Mucosa of descending colon (tissue), 3 donors: ENCODE data around the gene ZSWIM4. TPM values are rescaled to one million over a fixed set of nuclear protein-coding genes. Genes with fewer than 3 reads are reported as not detected.

Source experiments
- ATAC-seq: fragments of 200-7000 bp; cut with Tn5 transposase; one replicate; pipeline ENCODE4 v1.9.1; 2020; ENCODE audit warnings: mild to moderate bottlenecking, moderate library complexity
- DNase-seq, 3 donors: peaks; one replicate each; pipeline ENCODE4 v3.0.0-alpha.2; 2020
- H3K36me3 ChIP-seq: fragments of 200-600 bp; one replicate; pipeline ENCODE4 v1.8.0; 2021; ENCODE audit warnings: low read depth, mild to moderate bottlenecking
- H3K4me1 ChIP-seq: fragments of 200-600 bp; one replicate; pipeline ENCODE4 v1.8.0; 2021; ENCODE audit warnings: low read depth, mild to moderate bottlenecking
- H3K4me3 ChIP-seq: fragments of 200-600 bp; one replicate; pipeline ENCODE4 v1.8.0; 2021; ENCODE audit warnings: mild to moderate bottlenecking
- H3K9me3 ChIP-seq: fragments of 200-600 bp; one replicate; pipeline ENCODE4 v1.8.0; 2021; ENCODE audit warnings: mild to moderate bottlenecking
- CTCF ChIP-seq: fragments of 200-600 bp; IDR thresholded peaks from one replicate; pipeline ENCODE4 v1.8.0; 2022; ENCODE audit warnings: antibody characterized with exemption, mild to moderate bottlenecking
- intact Hi-C, 2 donors: fragments of 100-400 bp; cut with DNase I in 1 of 2; cut with micrococcal nuclease in 1 of 2; formaldehyde crosslinking; loops; one replicate each; pipeline versions ENCODE4 v1.11.0 to v1.11.1; 2022; cut with DNase I, micrococcal nuclease
- total RNA-seq, 3 donors: library from RNA; stranded (reverse); fragmentation: NEBNext Ultra II Directional in 2 of 3; extraction: Animal tissue kit (Norgen Biotek cat#: 25700) in 2 of 3; gene quantifications; one replicate each; pipeline versions ENCODE4 v1.2.1 to v1.2.4, GENCODE V29; 2021 to 2023
- donor health status: DM: no; HTN: no; CAD: no; lungs with moderate emphysema.
- donor health status: DM: no; HTN: no; CAD: no.
- donor health status: DM: no; HTN: yes; CAD: no.

The ZSWIM4 gene
- total RNA-seq, 3 donors from 2014 or later: 4.1 to 4.6 (median 4.1) TPM

DNA sequence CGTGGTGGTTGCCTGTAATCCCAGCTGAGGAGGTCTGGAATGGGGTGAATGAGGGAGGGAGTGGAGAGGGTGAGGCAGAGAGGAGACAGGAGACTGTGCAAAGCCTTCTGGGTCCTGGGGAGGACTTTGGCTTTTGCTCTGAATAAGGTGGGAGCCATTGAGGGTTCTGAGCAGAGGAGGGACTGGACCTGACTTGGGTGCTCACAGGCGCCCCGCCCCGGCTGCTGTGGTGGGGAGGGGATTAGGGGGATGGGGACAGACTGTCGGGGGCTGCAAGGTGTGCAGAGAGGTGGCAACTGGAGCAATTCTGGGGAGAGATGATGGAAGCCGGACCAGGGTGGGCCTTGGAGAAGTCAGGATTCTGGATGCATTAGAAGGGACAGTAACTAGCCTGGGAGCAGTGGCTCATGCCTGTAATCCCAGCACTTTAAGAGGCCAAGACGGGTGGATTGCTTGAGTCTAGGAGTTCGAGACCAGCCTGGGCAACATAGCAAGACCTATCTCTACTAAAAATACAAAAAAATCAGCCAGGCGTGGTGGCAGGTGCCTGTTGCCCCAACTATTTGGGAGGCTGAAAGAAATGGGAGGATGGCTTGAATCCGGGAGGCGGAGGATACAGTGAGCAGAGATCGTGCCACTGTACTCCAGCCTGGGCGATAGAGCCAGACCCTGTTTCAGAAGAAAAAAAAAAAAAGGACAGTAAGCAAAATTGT, 65.6 kb downstream of the ZSWIM4 start:
- DNase-seq (no peak), ATAC-seq (no peak)
- no peak overlapping the region for H3K4me3 ChIP-seq
- H3K4me1 ChIP-seq: peaks cover 7% of the 10 kb centered on the region
- no peak for TF ChIP-seq CTCF
- no peaks in the 10 kb centered on the region for H3K9me3 ChIP-seq
- no peaks in the 10 kb centered on the region for H3K36me3 ChIP-seq
- intact Hi-C loops: loop anchor here (5.0 kb wide), 2 partner anchors 74 to 79 kb away; no protein-coding TSS in a partner anchor

DNA sequence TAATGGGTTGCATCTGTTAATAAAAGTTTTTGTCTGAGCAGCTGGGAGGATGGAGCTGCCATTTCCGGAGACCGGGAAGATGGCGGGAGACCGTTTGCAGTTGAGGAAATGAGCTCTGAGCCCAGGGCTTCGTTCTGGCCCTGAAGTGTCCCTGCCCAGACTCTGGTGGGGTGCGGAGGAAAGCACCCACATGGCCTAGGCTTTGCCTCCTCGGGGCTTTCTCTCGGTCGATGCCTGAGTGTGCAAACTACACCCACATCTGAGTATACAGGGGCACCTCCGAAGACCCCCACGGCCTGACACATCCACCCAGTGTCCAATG, 66.1 kb downstream of the ZSWIM4 start:
- H3K36me3 ChIP-seq: no peaks in the 10 kb centered on the region
- H3K4me1 ChIP-seq: peaks cover 10% of the 10 kb centered on the region
- TF ChIP-seq CTCF: no peak
- intact Hi-C loops: loop anchor here (5.0 kb wide), 2 partner anchors 74 to 79 kb away; no protein-coding TSS in a partner anchor
- ATAC-seq (no peak), DNase-seq (no peak)
- H3K4me3 ChIP-seq: no peak overlapping the region
- no peaks in the 10 kb centered on the region for H3K9me3 ChIP-seq

DNA sequence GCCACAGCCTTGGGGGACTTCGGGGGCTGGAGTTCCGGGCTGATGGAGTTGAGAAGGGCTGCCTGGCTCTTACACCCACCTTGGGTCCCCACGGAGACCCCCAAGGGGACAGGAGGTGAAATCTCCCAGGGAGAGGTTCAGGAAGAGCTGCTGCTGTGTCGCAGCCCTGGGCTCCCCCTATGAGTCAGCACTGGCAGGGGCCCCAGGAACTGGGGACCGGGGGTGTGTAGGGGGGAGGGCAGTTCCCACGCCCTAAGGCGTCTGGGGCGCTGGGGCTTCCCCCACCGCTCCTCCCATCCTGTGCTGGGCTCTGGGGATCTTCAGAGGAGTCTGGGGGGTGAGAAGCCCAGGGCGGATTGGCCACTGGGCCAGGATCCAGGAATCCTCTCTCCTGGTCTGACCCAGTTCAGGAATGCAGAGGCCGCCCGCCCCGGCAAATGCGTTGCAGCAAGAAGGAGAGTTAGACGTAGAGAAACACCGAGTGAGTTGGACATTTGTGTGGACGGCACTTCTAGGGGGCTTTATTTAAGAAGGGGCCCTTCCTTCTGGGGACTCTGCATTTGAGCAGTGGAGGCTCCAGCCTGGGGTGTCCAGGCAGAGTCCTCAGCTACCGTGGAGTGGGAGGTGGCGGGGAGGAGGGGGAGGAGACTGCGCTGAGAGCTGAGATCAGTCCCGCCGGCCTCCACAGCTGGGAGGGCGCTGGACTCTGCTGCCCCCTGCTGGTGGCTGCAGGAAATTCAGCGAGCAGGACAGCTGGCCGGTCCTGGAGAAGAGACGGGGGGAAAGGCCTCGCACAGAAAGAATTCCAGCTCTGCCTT, 66.7 kb downstream of the ZSWIM4 start:
- peak; percentile 93 to 97 (median 94) for DNase-seq
- Histone ChIP-seq H3K36me3 (no peaks in the 10 kb centered on the region), H3K9me3 (no peaks in the 10 kb centered on the region), H3K4me1 (peaks cover 11% of the 10 kb centered on the region), H3K4me3 (no peak overlapping the region)
- peak; percentile 94 for ATAC-seq
- intact Hi-C loops: loop anchor here (5.0 kb wide), 2 partner anchors 75 to 80 kb away; no protein-coding TSS in a partner anchor
- peak; percentile 95 for TF ChIP-seq CTCF

DNA sequence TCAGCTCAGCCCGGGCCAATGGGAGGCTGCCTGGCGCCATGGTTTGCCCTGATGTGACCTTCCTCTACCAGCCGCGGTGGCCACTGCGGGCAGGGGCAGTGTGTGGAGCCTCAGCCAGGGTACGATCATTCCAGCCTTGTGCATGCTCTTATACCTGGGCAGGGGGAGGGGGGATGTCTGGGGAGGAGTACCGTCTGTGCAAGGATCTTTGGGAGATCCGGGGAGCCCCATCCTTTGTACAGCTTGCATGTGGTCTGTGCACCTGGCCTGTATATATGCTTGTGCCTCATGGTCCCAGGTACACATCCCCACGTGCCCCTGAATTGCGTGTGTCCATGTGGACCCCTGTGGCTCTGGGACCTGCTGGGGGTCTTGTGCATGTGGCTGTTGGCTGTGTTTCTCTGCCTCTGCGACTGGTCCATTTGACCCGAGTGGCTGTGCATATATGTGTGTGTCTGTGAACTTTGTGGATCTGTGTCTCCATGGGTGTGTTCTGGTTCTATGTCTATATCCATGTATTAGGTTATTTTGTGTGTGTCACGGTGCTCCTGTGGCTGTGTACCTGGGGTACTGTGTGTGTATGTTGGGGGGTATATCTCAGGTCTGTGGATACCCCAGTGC, 68.9 kb downstream of the ZSWIM4 start:
- Histone ChIP-seq H3K4me1 (peaks cover 11% of the 10 kb centered on the region), H3K36me3 (no peaks in the 10 kb centered on the region), H3K9me3 (no peaks in the 10 kb centered on the region), H3K4me3 (no peak overlapping the region)
- intact Hi-C loops: loop anchor here (5.0 kb wide), 2 partner anchors 77 to 82 kb away; no protein-coding TSS in a partner anchor
- ATAC-seq (no peak), DNase-seq (no peak)
- no peak for TF ChIP-seq CTCF

DNA sequence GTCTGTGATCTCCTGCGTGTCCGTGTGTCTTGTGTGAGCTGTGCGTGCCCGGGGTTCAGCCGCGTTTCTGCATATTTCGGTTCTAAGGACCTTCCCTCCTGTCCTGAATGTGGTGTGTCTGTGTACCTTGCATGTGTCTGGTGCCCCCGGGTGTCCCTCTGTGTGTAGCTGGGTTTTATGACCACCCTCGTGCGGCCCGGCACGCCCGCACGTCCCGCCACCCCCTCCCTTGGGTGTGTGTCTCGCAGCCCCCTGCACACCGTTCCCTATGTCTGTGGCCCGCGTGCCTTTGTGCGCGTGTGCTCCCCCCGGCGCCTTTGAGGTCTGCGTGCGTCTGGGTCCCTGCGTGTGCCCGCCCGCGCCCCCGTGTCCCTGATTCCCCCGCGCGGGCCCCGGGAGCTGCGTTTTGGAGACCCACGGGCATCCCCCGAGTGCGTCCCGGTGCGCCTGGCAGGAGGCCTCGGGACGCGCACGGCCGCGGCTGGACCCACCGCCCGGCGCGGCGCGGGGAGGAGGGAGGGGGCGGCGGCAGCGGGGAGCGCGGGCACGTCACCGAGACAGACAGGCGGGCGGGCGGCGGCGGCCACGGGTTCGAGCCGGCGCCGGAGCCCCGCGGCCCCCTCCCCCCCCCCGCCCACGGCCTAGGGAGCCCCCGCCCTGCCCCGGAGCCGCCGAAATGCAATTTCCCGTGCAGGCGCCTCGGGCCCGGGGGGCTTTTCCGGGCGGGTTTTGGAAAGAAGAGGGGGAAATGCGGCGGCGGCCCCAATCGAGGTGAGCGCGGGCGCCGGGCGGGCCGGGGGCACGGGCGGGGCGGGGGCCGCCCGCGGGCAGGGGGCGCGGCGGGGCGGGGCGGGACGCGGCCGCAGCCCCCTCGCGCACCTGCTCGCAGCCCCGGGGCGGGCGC, 69.7 kb downstream of the ZSWIM4 start:
- ATAC-seq (no peak), DNase-seq (no peak)
- H3K4me3 ChIP-seq: no peak overlapping the region
- intact Hi-C loops: loop anchor here (5.0 kb wide), 2 partner anchors 78 to 83 kb away; no protein-coding TSS in a partner anchor
- no peak for TF ChIP-seq CTCF
- no peaks in the 10 kb centered on the region for H3K9me3 ChIP-seq
- H3K36me3 ChIP-seq: no peaks in the 10 kb centered on the region
- H3K4me1 ChIP-seq: peaks cover 11% of the 10 kb centered on the region
